Activated CD4-positive, alpha-beta T cell treated with anti-CD3 and anti-CD28 coated beads for 4 hours (primary cell): ENCODE data around the gene FAM72D.
"Not testable (repeated sequence)": the region's sequence is repeated elsewhere in the genome, so short reads cannot be mapped to it uniquely, and the experiment has no call there.

Experiments used
- DNase-seq, 2 donors: peaks; one replicate each; pipeline ENCODE4 v3.0.0-alpha.2; 2020

FAM72D gene

GRCh38 chr1:145093517-145094149 is 2.1 kb upstream of the FAM72D start:
- peak in 1 of 2 donors; percentile 1 for DNase-seq

- peak; percentile 0 to 1 for DNase-seq
Measured at GRCh38 chr1:145094655-145095211, 1.0 kb upstream of the FAM72D start.

- not testable (repeated sequence) for DNase-seq
Measured at GRCh38 chr1:145101725-145102124, 6.0 kb downstream of the FAM72D start.

GRCh38 chr1:145103294-145103693 is 7.5 kb downstream of the FAM72D start:
- DNase-seq, result not testable (repeated sequence)

- DNase-seq, result not testable (repeated sequence)
Measured at GRCh38 chr1:145111674-145112073, 15.9 kb downstream of the FAM72D start.

GRCh38 chr1:145112703-145113102 is 16.9 kb downstream of the FAM72D start:
- DNase-seq, result not testable (repeated sequence)

GRCh38 chr1:145114560-145115057 is 18.8 kb downstream of the FAM72D start:
- not testable (repeated sequence) for DNase-seq

- not testable (repeated sequence) for DNase-seq
Measured at GRCh38 chr1:145115587-145116493, 20.1 kb downstream of the FAM72D start.

- DNase-seq, result not testable (repeated sequence)
Measured at GRCh38 chr1:145119842-145120241, 24.1 kb downstream of the FAM72D start.

GRCh38 chr1:145122344-145123061 is 26.7 kb downstream of the FAM72D start:
- not testable (repeated sequence) for DNase-seq

- DNase-seq, result not testable (repeated sequence)
Measured at GRCh38 chr1:145123062-145123395, 27.3 kb downstream of the FAM72D start.

GRCh38 chr1:145123992-145124641 is 28.3 kb downstream of the FAM72D start:
- not testable (repeated sequence) for DNase-seq

GRCh38 chr1:145125112-145125511 is 29.3 kb downstream of the FAM72D start:
- not testable (repeated sequence) for DNase-seq

- not testable (repeated sequence) for DNase-seq
Measured at GRCh38 chr1:145127144-145127543, 31.4 kb downstream of the FAM72D start.

GRCh38 chr1:145128697-145129469 is 33.1 kb downstream of the FAM72D start:
- DNase-seq, result not testable (repeated sequence)

GRCh38 chr1:145134476-145134875 is 38.7 kb downstream of the FAM72D start:
- DNase-seq, result not testable (repeated sequence)

- not testable (repeated sequence) for DNase-seq
Measured at GRCh38 chr1:145140549-145140948, 44.8 kb downstream of the FAM72D start.

GRCh38 chr1:145144264-145144913 is 48.6 kb downstream of the FAM72D start:
- not testable (repeated sequence) for DNase-seq

- not testable (repeated sequence) for DNase-seq
Measured at GRCh38 chr1:145146308-145146707, 50.5 kb downstream of the FAM72D start.

GRCh38 chr1:145147172-145147571 is 51.4 kb downstream of the FAM72D start:
- not testable (repeated sequence) for DNase-seq

- DNase-seq, result not testable (repeated sequence)
Measured at GRCh38 chr1:145155421-145155820, 59.6 kb downstream of the FAM72D start.
